ENCODE measurements around the gene FIGNL1.

The FIGNL1 gene, protein sequence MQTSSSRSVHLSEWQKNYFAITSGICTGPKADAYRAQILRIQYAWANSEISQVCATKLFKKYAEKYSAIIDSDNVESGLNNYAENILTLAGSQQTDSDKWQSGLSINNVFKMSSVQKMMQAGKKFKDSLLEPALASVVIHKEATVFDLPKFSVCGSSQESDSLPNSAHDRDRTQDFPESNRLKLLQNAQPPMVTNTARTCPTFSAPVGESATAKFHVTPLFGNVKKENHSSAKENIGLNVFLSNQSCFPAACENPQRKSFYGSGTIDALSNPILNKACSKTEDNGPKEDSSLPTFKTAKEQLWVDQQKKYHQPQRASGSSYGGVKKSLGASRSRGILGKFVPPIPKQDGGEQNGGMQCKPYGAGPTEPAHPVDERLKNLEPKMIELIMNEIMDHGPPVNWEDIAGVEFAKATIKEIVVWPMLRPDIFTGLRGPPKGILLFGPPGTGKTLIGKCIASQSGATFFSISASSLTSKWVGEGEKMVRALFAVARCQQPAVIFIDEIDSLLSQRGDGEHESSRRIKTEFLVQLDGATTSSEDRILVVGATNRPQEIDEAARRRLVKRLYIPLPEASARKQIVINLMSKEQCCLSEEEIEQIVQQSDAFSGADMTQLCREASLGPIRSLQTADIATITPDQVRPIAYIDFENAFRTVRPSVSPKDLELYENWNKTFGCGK

DNA sequence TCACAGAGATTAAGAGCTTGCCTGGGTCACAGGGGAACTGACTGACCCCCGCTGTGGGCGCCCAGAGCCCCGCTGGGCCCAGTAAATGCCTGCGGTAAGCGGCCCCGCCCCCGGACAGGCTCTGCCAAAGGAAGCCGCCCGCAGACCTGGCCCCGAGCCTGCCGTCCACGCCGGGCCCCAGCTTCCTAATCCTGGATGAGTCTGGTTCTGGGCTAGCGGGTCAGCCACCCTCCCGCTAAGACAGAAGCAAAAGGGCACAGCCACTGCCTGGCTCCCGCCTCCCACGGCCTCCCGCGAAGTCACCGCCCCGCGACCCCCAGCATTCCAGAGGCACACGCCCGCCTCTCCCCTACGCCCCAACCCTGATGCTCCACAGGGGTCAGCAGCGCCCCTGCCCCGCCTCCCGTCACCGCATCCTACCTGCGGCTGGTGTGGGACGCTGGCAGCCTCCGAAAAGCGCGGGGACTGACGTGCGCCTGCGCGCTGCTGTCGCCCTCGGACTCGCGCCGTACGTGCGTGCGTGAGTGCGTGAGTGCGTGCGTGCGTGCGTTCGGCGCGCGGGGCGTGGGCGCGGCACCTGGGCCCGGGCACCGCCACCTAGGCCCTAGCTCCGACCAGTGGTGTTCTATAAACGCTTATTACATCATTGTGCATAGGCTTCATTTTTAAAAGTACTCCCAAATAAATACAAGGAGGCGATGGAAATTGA is at the start of gene FIGNL1:
FIGNL1 (minus strand) TSS at position 470 of the 709 bp plus-strand sequence. CDS start 3,063 bp downstream, outside the sequence.
- peak; percentile 73 for DNase-seq (ENCODE audit: low read depth)

DNA sequence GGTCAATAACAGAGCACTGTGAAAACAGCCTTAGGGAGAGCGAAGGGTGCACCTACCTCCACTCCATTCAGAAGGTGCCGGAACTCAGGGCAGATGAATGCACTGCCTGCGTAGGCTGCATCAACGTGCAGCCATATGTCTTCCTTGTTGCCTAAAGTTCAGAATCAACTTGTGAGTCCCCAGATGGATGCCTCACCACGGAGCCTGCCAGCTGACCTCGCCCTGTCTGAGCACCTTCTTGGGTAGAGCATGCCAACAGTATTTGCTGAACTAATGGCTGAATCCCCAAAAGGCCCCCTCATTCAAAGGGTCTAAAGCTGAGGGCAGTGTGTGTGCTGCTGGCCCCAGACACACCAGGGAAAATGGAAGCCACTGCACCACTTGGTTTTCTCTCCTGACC is 48.9 kb upstream of the FIGNL1 start:
- no peak for DNase-seq (ENCODE audit: low read depth)

DNA sequence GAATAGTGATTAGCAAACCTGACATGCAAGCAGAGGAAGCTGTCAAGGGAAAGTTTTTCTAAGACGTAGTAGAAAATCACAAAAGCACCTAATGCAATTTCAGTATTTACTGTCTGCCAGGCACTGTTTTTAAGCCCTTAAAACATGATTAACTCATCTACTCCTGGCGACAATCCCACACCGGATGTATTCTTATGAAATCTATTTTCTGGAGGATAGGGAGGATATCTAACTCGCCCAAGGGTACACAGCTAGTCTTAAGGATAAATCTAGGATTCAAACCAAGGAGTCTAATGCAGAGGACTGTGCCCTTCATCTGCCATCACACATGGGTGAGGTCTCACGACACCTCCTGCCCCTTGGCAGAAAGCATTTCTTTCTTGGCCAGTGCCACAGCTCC is 47.8 kb upstream of the FIGNL1 start:
- DNase-seq (ENCODE audit: low read depth), result no peak

- no peak for DNase-seq (ENCODE audit: low read depth)
Observed at GRCh38 chr7:50497068-50497642, 47.0 kb upstream of the FIGNL1 start.

- no peak for DNase-seq (ENCODE audit: low read depth)
Observed at GRCh38 chr7:50496569-50496968, 46.4 kb upstream of the FIGNL1 start.

GRCh38 chr7:50495746-50496145 is 45.6 kb upstream of the FIGNL1 start:
- no peak for DNase-seq (ENCODE audit: low read depth)

GRCh38 chr7:50492770-50493519 is 42.8 kb upstream of the FIGNL1 start:
- DNase-seq (ENCODE audit: low read depth), result no peak

DNA sequence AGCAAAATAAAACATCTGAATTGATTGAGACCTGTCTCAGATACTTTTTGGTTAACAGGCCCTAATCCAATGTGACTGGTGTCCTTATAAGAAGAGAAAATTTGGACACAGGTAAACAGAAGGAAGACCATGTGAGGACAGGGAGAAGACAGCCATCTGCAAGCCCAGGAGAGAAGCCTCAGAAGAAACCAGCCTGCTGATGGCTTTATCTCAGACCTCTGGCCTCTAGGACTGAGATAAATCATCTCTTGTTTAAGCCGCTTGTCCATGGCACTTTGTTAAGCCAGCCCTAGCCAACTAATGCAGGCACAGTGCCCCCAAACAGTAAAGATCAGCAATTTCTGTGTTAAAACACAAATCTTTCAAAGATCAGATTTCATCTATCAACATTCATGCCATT is 41.8 kb upstream of the FIGNL1 start:
- no peak for DNase-seq (ENCODE audit: low read depth)

GRCh38 chr7:50491209-50491608 is 41.1 kb upstream of the FIGNL1 start:
- DNase-seq (ENCODE audit: low read depth), result no peak

DNA sequence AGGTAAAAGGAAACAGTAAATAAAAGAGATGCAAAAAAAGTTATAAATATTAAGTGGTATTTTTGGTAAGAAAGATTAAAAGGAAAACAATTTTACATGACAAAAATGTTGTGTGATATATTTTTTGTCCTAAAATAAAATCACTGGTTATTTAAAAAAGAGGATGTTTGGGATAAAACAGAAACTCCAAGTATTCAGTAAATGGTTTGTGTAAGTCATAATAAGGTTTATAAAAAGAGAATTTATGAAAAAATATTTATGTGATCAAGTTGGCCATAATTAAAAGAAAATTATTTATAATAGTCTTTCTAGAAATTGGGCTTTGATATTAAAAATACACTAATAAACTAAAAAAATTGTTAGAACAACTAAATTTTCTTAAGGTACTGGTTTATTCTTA is 38.2 kb upstream of the FIGNL1 start:
- DNase-seq (ENCODE audit: low read depth), result no peak

DNA sequence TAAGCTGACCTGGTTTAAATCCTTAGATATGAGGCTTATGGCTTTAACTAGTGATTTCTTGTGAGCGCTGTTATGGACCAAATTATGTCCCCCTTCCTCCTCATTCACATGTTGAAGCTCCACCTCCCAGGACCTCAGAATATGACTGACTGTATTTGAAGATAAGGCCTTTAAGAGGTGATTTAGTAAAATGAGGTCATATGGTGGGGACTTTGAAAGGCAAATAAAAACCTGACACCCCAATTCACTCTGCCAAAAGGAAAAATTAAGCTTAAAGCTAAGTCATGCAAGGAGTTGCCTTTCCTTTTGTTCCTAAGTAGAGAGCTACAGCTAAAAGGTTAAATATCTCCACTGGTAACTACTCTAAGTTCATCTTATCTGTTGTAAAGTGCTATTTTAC is 36.4 kb upstream of the FIGNL1 start:
- no peak for DNase-seq (ENCODE audit: low read depth)

DNA sequence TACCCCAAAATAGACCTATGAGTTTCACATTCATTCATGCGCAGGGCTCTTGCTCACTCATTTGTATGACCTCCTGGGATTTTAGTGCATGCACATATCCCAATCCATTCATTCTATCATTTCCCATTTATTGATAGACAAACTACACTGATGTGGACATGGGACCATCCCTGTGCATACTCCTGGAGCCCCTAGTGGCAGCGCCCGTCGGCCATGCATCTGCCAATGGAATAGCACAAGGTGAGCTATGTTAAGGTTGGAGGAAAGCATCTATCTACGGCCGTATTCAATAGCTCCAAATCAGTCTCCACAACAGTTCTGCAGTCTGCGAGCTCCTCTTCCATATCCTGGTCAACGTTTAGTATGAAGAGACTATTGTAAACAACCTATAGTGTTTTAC is 31.7 kb upstream of the FIGNL1 start:
- no peak for DNase-seq (ENCODE audit: low read depth)

- DNase-seq (ENCODE audit: low read depth), result no peak
Observed at GRCh38 chr7:50480797-50481196, 30.6 kb upstream of the FIGNL1 start.

GRCh38 chr7:50479743-50480517 is 29.8 kb upstream of the FIGNL1 start:
- no peak for DNase-seq (ENCODE audit: low read depth)

GRCh38 chr7:50477640-50478039 is 27.5 kb upstream of the FIGNL1 start:
- no peak for DNase-seq (ENCODE audit: low read depth)

DNA sequence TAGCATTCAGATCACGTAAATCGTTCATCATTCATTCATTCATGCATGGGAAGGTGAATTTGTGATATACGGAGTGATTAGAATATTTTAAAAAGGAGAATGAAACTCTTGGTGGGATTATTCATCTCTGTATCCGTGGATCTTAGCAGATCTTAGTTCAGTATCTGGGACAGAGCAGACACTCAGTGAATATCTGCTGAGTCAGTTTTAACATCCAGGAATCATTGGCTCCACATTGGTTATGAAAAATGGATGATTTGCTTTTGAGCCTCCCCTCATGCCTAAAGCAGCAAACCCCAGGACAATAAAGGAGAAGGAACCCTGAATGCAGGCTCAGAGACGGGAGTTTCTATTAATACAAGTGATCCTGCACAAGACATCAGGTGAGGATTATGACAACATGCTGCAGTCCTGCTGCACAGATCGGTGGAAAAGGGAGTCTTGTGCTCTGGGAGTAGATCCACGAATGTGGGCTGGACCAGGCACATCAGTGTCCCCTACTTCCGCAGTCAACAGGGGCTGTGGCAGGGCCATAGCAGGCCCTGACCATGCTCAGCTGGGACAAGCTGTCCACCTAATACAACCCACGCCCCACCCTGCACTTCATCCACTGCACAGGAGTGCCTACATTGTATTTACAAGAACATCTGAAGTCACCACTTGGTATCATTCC is 26.9 kb upstream of the FIGNL1 start:
- DNase-seq (ENCODE audit: low read depth), result no peak

- DNase-seq (ENCODE audit: low read depth), result no peak
Observed at GRCh38 chr7:50475340-50475739, 25.2 kb upstream of the FIGNL1 start.

DNA sequence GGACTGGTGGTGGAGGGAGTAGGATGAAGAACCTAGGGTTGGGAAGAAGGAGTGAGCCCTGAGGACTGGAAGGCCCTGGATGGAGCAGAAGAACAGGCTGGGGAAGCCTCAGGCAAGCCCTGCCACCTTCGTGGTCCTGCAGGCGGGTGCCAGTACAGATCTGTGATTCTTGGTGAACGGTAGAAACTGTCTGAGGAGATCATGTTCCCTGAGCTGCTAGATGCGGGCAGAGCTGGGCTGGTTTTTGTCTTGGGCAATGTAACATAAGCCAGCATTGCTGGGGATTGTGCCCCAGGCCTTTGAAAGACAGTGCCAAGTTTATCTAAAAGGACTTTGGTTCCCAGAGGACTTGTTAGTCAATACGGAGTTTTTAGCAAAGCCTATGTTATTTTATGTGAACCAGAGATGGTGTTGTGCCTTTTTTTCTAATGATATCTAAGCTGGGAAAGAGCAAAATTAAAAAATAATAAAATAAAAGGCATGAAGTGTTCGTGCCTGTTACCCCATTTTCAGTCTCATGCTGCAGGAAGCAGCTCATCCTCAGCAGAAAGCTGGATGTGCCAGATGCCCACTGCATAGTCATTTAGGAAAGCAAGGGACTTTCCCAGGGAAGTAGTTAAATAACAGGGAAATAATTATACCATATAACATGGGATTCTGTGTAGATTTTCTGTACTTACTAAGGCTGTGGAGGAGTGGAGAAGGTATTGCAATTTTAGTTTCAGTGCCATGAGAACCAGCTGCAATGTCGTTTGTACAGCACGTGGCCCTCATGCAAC is 24.4 kb upstream of the FIGNL1 start:
- DNase-seq (ENCODE audit: low read depth), result no peak

DNA sequence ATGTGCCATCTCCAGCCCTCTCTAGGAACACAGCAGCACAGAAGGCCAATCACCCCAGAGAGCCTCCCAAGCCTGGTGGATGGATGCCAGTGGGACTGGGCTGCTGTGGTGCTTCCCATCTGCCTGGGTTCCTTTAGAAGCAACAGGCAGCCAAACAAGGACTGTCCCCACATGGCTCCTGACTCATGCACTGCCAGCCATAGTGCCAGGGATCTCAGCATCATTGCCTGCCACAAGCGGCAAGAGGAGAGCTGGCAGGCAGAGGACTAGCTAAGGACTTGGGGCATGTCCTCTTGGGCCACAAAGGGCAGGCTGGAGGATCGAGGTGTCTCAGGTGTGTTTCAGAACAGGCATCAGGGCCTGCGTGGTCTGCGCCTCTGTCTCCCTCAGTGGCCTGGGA is 23.4 kb upstream of the FIGNL1 start:
- no peak for DNase-seq (ENCODE audit: low read depth)

DNA sequence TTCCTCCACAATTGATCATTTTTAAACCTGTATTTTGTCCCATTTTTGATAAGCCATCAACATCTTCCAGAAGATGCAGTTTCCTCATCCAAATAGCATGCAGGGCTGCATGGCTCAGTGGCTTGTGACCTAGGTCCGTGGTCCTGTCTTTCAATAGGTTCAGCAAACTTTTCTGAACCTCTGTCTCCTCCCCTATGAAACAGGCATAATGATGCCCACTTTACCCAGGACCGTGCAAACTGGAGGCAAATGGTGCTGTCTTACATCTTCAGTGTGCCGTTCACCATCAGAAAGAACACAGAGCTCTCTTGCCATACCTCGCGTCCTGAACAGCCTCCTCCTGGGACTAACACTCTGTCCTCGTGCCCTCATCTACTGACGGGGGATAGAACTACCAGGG is 22.3 kb upstream of the FIGNL1 start:
- no peak for DNase-seq (ENCODE audit: low read depth)

Measured in stimulated activated CD8-positive, alpha-beta memory T cell treated with anti-CD3 and anti-CD28 coated beads, Interleukin-12 subunit alpha, Interleukin-12 subunit beta, amount 100 ng/mL, for 4 hours (primary cell).